ENCODE data around the gene EPN1. TPM values are rescaled to one million over a fixed set of nuclear protein-coding genes. Genes with fewer than 3 reads are reported as not detected.

The EPN1 gene
- total RNA-seq, 2 experiments from 2014 or later: 39.0 to 40.5 TPM

DNA sequence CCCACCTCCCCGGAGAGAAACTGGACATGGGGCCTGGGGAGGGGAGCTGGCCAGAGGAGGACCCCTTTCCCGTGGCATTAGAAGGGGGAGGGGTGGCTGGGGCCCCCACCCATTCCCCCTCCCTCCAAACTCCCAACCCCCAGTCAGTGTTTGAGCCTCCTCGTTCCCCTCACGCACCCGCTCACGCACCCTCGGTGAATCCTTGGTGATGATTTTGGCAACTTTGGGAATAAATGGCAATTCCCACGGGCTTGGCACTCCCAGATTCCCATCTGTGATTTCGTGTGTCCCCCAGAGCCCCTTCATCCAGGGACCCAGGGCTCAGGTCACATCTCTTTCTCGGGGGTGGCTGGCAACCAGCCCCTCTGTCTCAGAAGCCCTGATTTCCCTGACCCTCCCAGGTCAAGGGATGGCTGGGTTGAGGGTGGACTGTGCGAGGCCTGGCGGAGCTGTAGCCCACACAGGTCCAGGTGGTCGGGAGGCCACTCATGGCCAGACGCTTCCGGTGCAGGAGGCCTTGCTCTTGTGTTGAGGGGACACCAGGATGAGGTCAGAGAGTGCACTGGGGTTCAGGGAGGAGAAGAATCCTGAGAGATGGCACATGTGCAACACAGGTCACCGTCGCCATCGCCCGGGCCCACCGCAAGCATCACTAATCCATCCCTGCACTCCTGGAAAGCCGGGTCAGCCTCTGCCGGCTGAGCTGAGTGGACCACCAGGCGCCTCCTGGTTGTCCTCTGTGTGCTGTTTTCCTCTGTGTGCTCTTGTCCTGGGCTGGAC lies 20.7 kb downstream of the EPN1 start:
- H3K9me3 ChIP-seq (ENCODE audit: control insufficient read depth in 1 of 2, insufficient read depth in 1 of 2, low read length in 2 of 2): no peaks in the 10 kb centered on the region
- Mint-ChIP-seq H3K27me3 (no peaks in the 10 kb centered on the region), H3K36me3 (ENCODE audit: low read depth) (peaks cover 65% of the 10 kb centered on the region), H3K4me3 (no peak overlapping the region), H3K9me3 (no peaks in the 10 kb centered on the region), H3K4me1 (ENCODE audit: low read depth) (no peaks in the 10 kb centered on the region), H3K27ac (no peak overlapping the region)
- intact Hi-C loops (cut with DNase I, micrococcal nuclease): no loop called here
- TF ChIP-seq, protein P1, sequence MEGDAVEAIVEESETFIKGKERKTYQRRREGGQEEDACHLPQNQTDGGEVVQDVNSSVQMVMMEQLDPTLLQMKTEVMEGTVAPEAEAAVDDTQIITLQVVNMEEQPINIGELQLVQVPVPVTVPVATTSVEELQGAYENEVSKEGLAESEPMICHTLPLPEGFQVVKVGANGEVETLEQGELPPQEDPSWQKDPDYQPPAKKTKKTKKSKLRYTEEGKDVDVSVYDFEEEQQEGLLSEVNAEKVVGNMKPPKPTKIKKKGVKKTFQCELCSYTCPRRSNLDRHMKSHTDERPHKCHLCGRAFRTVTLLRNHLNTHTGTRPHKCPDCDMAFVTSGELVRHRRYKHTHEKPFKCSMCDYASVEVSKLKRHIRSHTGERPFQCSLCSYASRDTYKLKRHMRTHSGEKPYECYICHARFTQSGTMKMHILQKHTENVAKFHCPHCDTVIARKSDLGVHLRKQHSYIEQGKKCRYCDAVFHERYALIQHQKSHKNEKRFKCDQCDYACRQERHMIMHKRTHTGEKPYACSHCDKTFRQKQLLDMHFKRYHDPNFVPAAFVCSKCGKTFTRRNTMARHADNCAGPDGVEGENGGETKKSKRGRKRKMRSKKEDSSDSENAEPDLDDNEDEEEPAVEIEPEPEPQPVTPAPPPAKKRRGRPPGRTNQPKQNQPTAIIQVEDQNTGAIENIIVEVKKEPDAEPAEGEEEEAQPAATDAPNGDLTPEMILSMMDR (IDR thresholded peaks at IDR 0.05): no peak
- POLR2A ChIA-PET: no interaction called here
- H3K27me3 ChIP-seq (ENCODE audit: control insufficient read depth in 1 of 2, insufficient read depth in 2 of 2, low read length in 2 of 2): no peaks in the 10 kb centered on the region
- H3K4me1 ChIP-seq (ENCODE audit: insufficient read depth, low read length): no peaks in the 10 kb centered on the region
- CTCF ChIA-PET: no interaction called here
- DNase-seq (no peak), ATAC-seq (ENCODE audit: poor library complexity) (no peak)
- H3K27ac ChIP-seq (ENCODE audit: low read depth in 1 of 2, low read length in 2 of 2): no peak overlapping the region
- peaks cover 43% of the 10 kb centered on the region for H3K36me3 ChIP-seq (ENCODE audit: insufficient read depth, low read length)
- H3K4me3 ChIP-seq (ENCODE audit: low read length): no peak overlapping the region

DNA sequence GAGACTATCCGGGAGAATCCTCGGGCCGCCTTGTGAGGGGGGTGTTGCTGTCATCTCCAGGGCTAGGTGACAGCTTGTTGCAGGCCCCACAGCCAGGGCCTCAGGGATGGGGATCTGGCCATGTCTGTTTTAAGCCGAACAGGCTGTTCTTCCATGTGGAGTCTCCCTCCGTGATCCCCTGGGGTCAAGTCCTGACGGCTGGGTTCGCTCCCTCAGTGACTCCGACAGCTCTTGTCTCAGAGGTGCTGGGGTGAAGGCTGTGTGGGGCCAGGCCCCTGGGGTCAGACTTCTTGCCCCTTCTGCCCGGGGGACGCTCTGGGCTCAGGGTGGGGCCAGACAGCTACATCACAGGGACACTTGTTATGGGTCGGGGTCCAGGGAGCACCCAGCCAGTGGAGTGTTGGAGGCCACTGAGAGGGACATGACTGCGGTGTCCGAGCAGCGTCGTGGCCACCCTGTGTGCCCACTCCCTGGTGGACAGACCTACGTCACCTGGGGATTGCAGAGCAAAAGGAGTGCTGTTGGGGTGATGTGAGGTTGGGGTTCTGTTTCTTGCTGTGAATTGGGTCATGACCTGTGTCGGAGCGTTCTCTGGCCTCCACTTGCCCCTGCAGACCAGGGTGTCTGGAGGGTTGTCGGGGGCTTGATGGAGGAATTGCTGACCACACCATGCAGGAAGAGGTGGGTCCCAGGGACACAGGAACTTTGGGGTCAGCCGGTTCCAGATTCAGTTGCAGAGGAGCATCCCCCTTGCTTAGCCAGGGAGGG lies 21.5 kb downstream of the EPN1 start:
- Mint-ChIP-seq H3K27ac (no peak overlapping the region), H3K27me3 (no peaks in the 10 kb centered on the region), H3K4me3 (no peak overlapping the region), H3K36me3 (ENCODE audit: low read depth) (peaks cover 58% of the 10 kb centered on the region), H3K4me1 (ENCODE audit: low read depth) (peaks cover 1% of the 10 kb centered on the region), H3K9me3 (no peaks in the 10 kb centered on the region)
- intact Hi-C loops (cut with DNase I, micrococcal nuclease): no loop called here
- no peak for DNase-seq
- Histone ChIP-seq H3K4me3 (ENCODE audit: low read length) (no peak overlapping the region), H3K4me1 (ENCODE audit: insufficient read depth, low read length) (no peaks in the 10 kb centered on the region), H3K36me3 (ENCODE audit: insufficient read depth, low read length) (peaks cover 39% of the 10 kb centered on the region), H3K27ac (ENCODE audit: low read depth in 1 of 2, low read length in 2 of 2) (no peak overlapping the region), H3K27me3 (ENCODE audit: control insufficient read depth in 1 of 2, insufficient read depth in 2 of 2, low read length in 2 of 2) (no peaks in the 10 kb centered on the region), H3K9me3 (ENCODE audit: control insufficient read depth in 1 of 2, insufficient read depth in 1 of 2, low read length in 2 of 2) (no peaks in the 10 kb centered on the region)
- TF ChIP-seq, protein P1 (IDR thresholded peaks at IDR 0.05): no peak
- POLR2A ChIA-PET: no interaction called here
- CTCF ChIA-PET: no interaction called here
- ATAC-seq (ENCODE audit: poor library complexity): no peak

DNA sequence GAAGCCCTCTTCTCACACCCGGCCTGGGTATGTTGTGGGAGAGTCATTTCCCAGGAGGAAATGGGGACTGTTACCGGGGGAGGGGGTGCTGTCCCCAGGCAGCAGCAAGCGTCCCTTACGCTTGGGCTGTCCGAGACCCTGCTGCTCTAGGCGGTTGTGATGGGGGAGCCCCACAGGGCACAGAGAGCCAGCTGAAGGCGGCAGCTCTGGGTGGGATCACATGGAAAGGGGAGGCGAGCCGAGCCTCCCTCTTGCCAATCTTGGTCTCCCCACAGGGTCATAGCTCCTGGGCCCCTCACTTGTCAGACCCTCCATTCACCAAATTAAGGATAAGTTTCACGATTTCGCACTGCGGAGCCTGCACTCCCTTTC lies 22.0 kb downstream of the EPN1 start:
- no peak overlapping the region for H3K27ac Mint-ChIP-seq
- H3K4me1 ChIP-seq (ENCODE audit: insufficient read depth, low read length): no peaks in the 10 kb centered on the region

More for the DNA sequence above, 22.0 kb downstream of the EPN1 start:
- H3K27me3 Mint-ChIP-seq: no peaks in the 10 kb centered on the region
- H3K9me3 Mint-ChIP-seq: no peaks in the 10 kb centered on the region
- peaks cover 4% of the 10 kb centered on the region for H3K4me1 Mint-ChIP-seq (ENCODE audit: low read depth)
- peaks cover 58% of the 10 kb centered on the region for H3K36me3 Mint-ChIP-seq (ENCODE audit: low read depth)
- no peak for ATAC-seq (ENCODE audit: poor library complexity)
- H3K27ac ChIP-seq (ENCODE audit: low read depth in 1 of 2, low read length in 2 of 2): no peak overlapping the region
- H3K4me3 Mint-ChIP-seq: no peak overlapping the region
- TF ChIP-seq, protein P1 (IDR thresholded peaks at IDR 0.05): no peak
- no peak for DNase-seq
- no peaks in the 10 kb centered on the region for H3K9me3 ChIP-seq (ENCODE audit: control insufficient read depth in 1 of 2, insufficient read depth in 1 of 2, low read length in 2 of 2)
- intact Hi-C loops (cut with DNase I, micrococcal nuclease): no loop called here
- H3K4me3 ChIP-seq (ENCODE audit: low read length): no peak overlapping the region
- H3K36me3 ChIP-seq (ENCODE audit: insufficient read depth, low read length): peaks cover 34% of the 10 kb centered on the region
- CTCF ChIA-PET: no interaction called here
- H3K27me3 ChIP-seq (ENCODE audit: control insufficient read depth in 1 of 2, insufficient read depth in 2 of 2, low read length in 2 of 2): no peaks in the 10 kb centered on the region
- POLR2A ChIA-PET: no interaction called here

All from CD4-positive, alpha-beta T cell (primary cell).